Erythroblast (primary cell): Measurements from ENCODE around the gene LARGE1.

ENCODE experiments used
- GATA1 ChIP-seq: IDR thresholded peaks from 2 replicates; pipeline ENCODE4 v1.6.1; 2011; ENCODE audit warnings: low read depth, mild to moderate bottlenecking, control low read depth, low read length, moderate library complexity
- POLR2A ChIP-seq: IDR thresholded peaks from 2 replicates; pipeline ENCODE4 v1.6.1; 2011; ENCODE audit warnings: mild to moderate bottlenecking, low read length

GRCh38 chr22:33575771-33576170 lies 344.5 kb downstream of the LARGE1 start:
- TF ChIP-seq POLR2A: no peak
- no peak for TF ChIP-seq GATA1
